GM19467 (cell line): Measurements from ENCODE around the gene GLT8D1.
"Not testable (repeated sequence)": the region's sequence is repeated elsewhere in the genome, so short reads cannot be mapped to it uniquely, and the experiment has no call there.

Experiments used
- ATAC-seq: cut with Tn5 transposase; IDR thresholded peaks from one replicate; pipeline ENCODE4 v1.9.1; 2021; ENCODE audit warnings: mild to moderate bottlenecking, moderate library complexity; ENCODE audit not compliant: unreplicated experiment

Gene GLT8D1

DNA sequence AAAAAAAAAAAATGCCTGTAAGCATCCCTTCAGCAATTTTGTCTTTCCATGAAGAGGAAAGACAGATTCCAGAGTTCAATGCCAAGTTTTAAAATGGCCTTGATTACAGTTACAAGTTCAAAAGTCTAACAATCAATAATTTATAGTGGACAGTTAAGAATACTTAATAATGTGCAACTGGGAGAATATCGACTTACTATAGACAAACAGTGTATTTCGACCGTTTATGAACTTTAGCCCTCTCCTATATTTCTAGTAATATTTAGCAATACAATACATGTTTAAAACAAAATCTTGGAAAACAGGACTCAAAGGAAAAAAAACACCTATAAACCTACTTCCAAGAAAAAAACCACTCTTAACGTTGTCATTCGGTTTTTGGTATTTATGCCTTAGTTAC lies 21.4 kb downstream of the GLT8D1 start:
- ATAC-seq = no peak

GRCh38 chr3:52683611-52684010 lies 22.0 kb downstream of the GLT8D1 start:
- no peak for ATAC-seq

GRCh38 chr3:52682016-52682415 lies 23.6 kb downstream of the GLT8D1 start:
- no peak for ATAC-seq

DNA sequence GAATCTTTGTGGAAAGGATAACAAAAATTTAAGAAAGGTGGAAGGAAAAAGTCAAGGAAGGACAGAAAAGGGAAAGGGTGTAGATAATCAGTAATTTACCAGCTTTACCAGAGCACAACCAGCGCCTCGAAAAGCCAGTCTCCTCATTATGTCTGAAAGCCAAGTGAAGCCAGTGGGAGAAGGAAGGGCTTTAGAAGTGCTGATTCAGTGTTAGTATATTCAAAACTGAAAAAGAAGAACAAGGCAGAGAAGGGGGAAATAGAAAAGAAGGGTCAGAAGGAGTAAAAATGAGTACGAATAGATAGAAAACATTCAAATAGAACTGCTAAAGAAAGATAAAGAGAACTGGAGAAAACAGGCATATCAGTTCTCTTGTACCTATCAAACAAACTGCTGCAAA lies 24.0 kb downstream of the GLT8D1 start:
- ATAC-seq = no peak

DNA sequence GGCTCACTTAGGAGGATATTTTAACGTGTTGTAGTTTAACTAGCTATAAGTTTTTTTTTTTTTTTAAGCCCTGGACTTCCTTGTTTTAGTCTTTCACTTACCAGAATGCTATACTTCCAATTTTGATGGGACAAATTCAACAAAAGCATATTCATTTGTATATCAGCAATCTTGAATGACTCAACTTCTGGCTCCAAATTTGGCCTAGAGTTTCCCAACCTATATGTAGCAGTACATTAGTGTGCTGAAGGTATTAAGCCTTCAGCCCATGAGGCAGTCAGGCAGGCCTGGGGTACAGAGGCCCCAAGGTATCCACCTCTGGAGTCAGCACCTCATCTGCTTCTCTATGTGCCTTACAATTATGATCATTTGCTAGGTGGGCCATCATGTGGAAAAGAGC lies 25.8 kb downstream of the GLT8D1 start:
- no peak for ATAC-seq

DNA sequence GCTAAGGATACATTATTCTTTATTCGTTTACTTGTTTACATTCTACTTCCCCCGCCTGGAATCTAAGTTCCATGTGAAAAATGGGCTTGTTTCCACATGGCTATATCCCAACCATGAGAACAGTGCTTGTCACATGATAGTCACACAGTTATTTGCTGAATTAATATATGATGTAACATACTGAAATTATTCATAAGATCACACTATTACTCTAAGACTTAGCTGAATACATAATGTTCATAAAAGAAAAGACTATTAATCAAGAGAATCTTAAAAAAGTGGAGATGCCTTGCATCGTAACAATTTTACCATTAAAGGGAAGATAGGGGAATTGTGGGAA lies 26.4 kb downstream of the GLT8D1 start:
- ATAC-seq = no peak

- ATAC-seq = no peak
These were observed 27.1 kb downstream of the GLT8D1 start for GRCh38 chr3:52678265-52679198.

GRCh38 chr3:52676201-52676600 lies 29.4 kb downstream of the GLT8D1 start:
- ATAC-seq = not testable (repeated sequence)

DNA sequence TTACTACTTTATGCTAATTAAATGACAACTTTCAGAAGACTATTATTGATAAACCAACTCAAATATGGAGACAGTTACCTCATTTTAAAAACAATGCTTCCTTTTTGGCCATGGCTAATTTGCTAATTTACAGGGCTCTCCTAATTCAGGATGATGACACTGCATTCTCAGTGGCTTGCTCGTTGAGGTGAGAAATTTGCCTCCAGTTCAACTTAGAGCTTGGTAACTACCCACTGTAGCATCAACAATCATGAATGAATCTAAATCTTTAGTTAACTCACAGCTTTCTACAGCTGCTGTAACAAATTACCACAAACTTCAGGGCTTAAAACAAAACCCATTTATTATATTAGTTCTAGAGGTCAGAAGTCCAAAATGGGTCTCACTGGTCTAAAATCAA lies 33.9 kb downstream of the GLT8D1 start:
- ATAC-seq = no peak

- ATAC-seq = no peak
These were observed 34.7 kb downstream of the GLT8D1 start for GRCh38 chr3:52670621-52671521.

DNA sequence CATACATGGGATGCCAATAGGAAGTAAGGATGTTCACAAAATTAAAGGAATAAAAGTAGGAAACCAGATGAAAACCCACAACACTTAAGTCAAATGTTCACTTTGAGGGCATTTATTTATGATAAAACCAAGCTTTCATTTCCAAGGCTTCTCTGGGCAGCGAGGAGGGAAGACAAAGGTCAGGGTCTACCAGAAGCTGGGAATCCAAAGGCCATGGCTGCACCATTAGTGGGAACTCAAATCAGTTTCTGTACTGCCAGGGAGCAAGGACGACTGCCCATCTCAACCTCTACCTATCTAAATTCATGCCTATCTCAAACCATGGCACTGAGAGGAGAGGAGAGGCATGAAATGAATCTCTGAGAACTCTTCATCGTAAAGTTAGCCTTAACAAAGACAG lies 42.5 kb downstream of the GLT8D1 start:
- no peak for ATAC-seq

GRCh38 chr3:52660046-52660445 lies 45.5 kb downstream of the GLT8D1 start:
- no peak for ATAC-seq

GRCh38 chr3:52655895-52656294 lies 49.7 kb downstream of the GLT8D1 start:
- no peak for ATAC-seq

DNA sequence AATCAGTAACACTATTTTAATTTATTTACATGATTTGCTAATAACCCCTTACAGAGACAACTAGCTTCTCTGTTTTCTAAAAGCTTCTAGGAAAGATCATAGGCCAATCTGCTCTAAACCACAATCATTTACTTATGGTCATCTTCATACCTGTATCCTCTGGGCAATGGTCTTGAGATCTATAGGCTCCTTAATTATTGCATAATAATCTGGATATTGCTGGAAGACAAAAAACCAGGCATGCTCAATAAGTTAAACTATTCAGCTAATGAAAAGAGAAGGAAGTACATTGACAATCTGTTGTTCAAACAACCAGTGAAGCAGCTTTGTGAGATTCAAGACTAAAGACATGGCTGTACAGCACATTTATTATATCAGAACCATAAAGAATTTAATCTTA lies 54.0 kb downstream of the GLT8D1 start:
- ATAC-seq = no peak

DNA sequence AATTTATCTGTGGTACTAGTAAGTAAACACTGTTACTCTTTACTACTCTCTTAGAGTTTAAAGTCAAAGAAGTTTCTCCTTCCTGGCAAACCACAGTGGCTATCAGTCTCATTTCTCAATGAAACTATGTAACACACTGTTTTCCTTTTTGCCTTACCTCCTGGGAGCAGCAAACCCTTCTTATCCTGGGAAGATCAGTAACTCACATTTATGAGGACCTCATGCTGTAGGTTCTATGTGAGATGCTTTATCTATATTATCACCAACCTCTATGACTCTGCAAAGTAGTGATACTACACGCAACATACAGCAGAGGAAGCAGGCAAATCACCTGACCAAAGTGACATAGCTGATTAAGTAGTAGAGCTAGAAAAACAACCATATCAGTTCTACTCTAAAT lies 55.2 kb downstream of the GLT8D1 start:
- ATAC-seq = no peak

- no peak for ATAC-seq
These were observed 56.0 kb downstream of the GLT8D1 start for GRCh38 chr3:52649461-52650210.

DNA sequence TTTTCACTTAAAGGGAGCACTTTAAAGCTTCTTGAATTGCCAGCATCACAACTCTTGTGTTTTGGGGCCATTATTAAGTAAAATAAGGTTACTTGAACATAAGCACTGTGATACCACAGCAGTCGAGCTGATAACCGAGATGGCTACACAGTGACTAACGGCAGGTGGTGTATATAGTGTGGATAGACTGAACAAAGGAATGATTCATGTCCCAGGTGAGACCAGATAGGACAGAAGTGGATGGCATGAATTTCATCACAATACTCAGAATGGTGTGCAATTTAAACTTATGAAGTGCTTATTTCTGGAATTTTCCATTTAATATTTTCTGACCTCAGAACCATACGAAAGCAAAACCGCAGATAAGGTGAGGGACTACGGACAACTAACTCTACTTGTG lies 60.0 kb downstream of the GLT8D1 start:
- no peak for ATAC-seq
